GM19452 (cell line): ENCODE data around the gene COPS2.
A peak's percentile ranks its signal among the peaks of the same experiment; 100 is the strongest.

ENCODE experiments used
- ATAC-seq: cut with Tn5 transposase; IDR thresholded peaks from one replicate; pipeline ENCODE4 v1.9.1; 2021; ENCODE audit not compliant: unreplicated experiment

Gene COPS2

GRCh38 chr15:49163678-49164077 lies 8.3 kb upstream of the COPS2 start:
- no peak for ATAC-seq

GRCh38 chr15:49155834-49156627 lies 632 bp upstream of the COPS2 start:
- ATAC-seq = no peak

GRCh38 chr15:49154799-49155109 lies 645 bp downstream of the COPS2 start:
- ATAC-seq = no peak

GRCh38 chr15:49154359-49154758 lies 1.0 kb downstream of the COPS2 start:
- ATAC-seq = no peak

- ATAC-seq = no peak
Measured at GRCh38 chr15:49152552-49153312, 2.7 kb downstream of the COPS2 start.

GRCh38 chr15:49151831-49152230 lies 3.6 kb downstream of the COPS2 start:
- no peak for ATAC-seq

- no peak for ATAC-seq
Measured at GRCh38 chr15:49148727-49149126, 6.7 kb downstream of the COPS2 start.

GRCh38 chr15:49148298-49148697 lies 7.1 kb downstream of the COPS2 start:
- no peak for ATAC-seq

GRCh38 chr15:49145651-49146609 lies 9.5 kb downstream of the COPS2 start:
- ATAC-seq = no peak

- ATAC-seq = no peak
Measured at GRCh38 chr15:49137861-49138260, 17.5 kb downstream of the COPS2 start.

- peak; percentile 6 for ATAC-seq
Measured at GRCh38 chr15:49135911-49136310, 19.5 kb downstream of the COPS2 start.

GRCh38 chr15:49135342-49135857 lies 20.0 kb downstream of the COPS2 start:
- peak; percentile 71 for ATAC-seq

- ATAC-seq = peak; percentile 54
Measured at GRCh38 chr15:49134683-49135341, 20.6 kb downstream of the COPS2 start.

GRCh38 chr15:49131403-49131802 lies 24.0 kb downstream of the COPS2 start:
- ATAC-seq = no peak

- ATAC-seq = no peak
Measured at GRCh38 chr15:49124371-49124770, 31.0 kb downstream of the COPS2 start.

GRCh38 chr15:49122541-49123062 lies 32.8 kb downstream of the COPS2 start:
- no peak for ATAC-seq

GRCh38 chr15:49121901-49122300 lies 33.5 kb downstream of the COPS2 start:
- ATAC-seq = no peak

GRCh38 chr15:49120832-49121231 lies 34.6 kb downstream of the COPS2 start:
- no peak for ATAC-seq

GRCh38 chr15:49116108-49116857 lies 39.1 kb downstream of the COPS2 start:
- ATAC-seq = no peak

GRCh38 chr15:49115062-49115461 lies 40.3 kb downstream of the COPS2 start:
- no peak for ATAC-seq
